Measurements from ENCODE around the gene BASP1. TPM values are rescaled to one million over a fixed set of nuclear protein-coding genes. Genes with fewer than 3 reads are reported as not detected.

The BASP1 gene
- total RNA-seq, 4 donors from 2014 or later, result 22.1 to 37.1 (median 26.8) TPM

GRCh38 chr5:17294639-17295311 lies 77.3 kb downstream of the BASP1 start:
- WGBS, 2 donors, result 90 to 91% methylated on average over 8 of the region's 8 CpGs
- TF ChIP-seq CTCF (IDR thresholded peaks at IDR 0.05) (no peak), POLR2A (IDR thresholded peaks at IDR 0.05) (no peak)
- no peak for DNase-seq (ENCODE audit: low spot score in 2 of 2)
- intact Hi-C loops (cut with DNase I; ENCODE audit: low total_unique reads), result no loop called here
- H3K4me3 ChIP-seq (ENCODE audit: low read depth, poor library complexity, severe bottlenecking), result no peak overlapping the region

GRCh38 chr5:17295671-17296070 lies 78.2 kb downstream of the BASP1 start:
- TF ChIP-seq POLR2A (IDR thresholded peaks at IDR 0.05) (no peak), CTCF (IDR thresholded peaks at IDR 0.05) (no peak)
- intact Hi-C loops (cut with DNase I; ENCODE audit: low total_unique reads), result no loop called here
- no peak for DNase-seq (ENCODE audit: low spot score in 2 of 2)
- WGBS, 2 donors, result 81 to 85% methylated on average over 3 of the region's 3 CpGs
- H3K4me3 ChIP-seq (ENCODE audit: low read depth, poor library complexity, severe bottlenecking), result no peak overlapping the region

DNA sequence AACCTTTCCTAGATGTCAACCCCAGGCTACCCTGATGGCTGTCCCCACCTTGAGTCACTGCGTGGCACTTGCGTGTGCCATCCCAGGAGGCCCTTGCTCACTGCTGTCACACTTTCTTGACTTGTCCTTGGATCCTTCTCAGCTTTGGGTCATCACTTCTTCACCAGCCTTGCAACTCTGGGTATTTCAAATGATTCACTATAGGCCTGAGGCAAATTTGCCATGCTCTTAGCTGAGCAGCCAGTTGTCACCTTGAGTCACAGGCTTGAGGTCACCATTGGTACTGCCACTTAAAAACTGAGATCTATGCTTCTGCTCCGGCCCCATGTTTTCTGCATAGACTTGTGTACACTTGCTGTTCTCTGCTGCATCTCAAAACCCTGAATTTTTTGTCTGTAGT lies 84.7 kb downstream of the BASP1 start:
- intact Hi-C loops (cut with DNase I; ENCODE audit: low total_unique reads), result no loop called here
- H3K4me3 ChIP-seq (ENCODE audit: low read depth, poor library complexity, severe bottlenecking), result no peak overlapping the region
- TF ChIP-seq CTCF (IDR thresholded peaks at IDR 0.05), result no peak
- no peak for TF ChIP-seq POLR2A (IDR thresholded peaks at IDR 0.05)
- 78 to 79% methylated on average over 3 of the region's 3 CpGs for WGBS, 2 donors
- no peak for DNase-seq (ENCODE audit: low spot score in 2 of 2)

DNA sequence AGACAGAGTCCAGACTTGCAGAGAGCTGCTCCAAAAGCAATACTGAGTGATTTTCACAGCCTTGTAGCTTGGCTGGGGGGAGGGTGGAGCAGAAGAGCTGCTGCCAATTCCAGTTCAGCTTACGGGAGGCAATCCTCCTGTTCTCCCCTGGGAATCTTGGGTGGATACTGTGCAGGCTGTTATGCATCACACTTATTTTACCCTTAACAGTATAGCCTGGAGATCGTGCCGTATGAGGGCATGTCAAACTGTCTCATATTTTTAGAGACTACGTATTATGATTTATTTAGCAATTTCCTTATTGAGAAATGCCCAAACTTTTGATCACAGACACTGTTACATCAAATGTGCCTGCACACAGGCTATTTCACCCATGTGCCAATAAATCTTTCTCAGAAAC lies 85.2 kb downstream of the BASP1 start:
- no peak for TF ChIP-seq POLR2A (IDR thresholded peaks at IDR 0.05)
- TF ChIP-seq CTCF (IDR thresholded peaks at IDR 0.05), result no peak
- intact Hi-C loops (cut with DNase I; ENCODE audit: low total_unique reads), result no loop called here
- DNase-seq (ENCODE audit: low spot score in 2 of 2), result no peak
- 22 to 28% methylated on average over 4 of the region's 4 CpGs for WGBS, 2 donors
- no peak overlapping the region for H3K4me3 ChIP-seq (ENCODE audit: low read depth, poor library complexity, severe bottlenecking)

DNA sequence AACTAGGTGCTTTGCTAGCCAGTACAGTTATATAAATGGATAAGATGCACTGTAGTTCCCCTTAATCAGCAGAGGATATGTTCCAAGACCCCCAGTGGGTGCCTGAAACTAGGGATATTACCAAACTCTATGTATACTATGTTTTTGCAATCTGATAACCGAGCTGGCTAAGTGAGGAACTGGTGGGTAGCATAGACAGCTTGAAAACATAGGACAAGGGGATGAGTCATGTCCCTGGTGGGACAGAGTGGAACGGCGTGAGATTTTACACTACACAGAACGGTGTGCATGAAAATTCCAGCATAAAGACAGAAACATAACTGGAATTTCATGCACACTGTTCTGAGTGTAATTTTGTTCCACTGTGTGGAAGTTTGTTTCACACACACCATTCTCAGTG lies 86.9 kb downstream of the BASP1 start:
- H3K4me3 ChIP-seq (ENCODE audit: low read depth, poor library complexity, severe bottlenecking), result no peak overlapping the region
- TF ChIP-seq POLR2A (IDR thresholded peaks at IDR 0.05) (no peak), CTCF (IDR thresholded peaks at IDR 0.05) (no peak)
- DNase-seq (ENCODE audit: low spot score in 2 of 2), result no peak
- intact Hi-C loops (cut with DNase I; ENCODE audit: low total_unique reads), result no loop called here
- WGBS, 2 donors, result 74 to 75% methylated on average over 4 of the region's 4 CpGs

DNA sequence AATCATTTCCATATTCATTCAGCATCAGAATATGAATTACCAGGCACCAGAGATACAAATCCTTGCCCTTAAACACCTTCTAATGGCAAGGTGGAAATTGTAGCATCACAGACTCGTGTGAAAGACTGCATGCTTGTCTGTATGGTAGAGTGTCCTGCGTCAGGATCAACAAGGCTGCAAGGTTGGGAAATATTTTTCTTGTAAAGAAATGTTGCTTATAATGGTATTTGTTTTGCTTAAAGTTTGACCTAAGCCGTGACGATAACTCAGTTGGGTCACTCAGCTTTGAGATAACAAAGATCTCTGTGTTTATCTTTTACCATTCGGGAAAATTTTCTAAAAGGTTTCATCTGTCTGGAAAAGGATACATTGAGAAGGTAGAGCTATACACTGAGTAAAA lies 87.6 kb downstream of the BASP1 start:
- no peak overlapping the region for H3K4me3 ChIP-seq (ENCODE audit: low read depth, poor library complexity, severe bottlenecking)
- no peak for DNase-seq (ENCODE audit: low spot score in 2 of 2)
- intact Hi-C loops (cut with DNase I; ENCODE audit: low total_unique reads), result no loop called here
- whole genome bisulfite sequencing, 2 donors, result 72 to 80% methylated on average over 5 of the region's 5 CpGs
- no peak for TF ChIP-seq CTCF (IDR thresholded peaks at IDR 0.05)
- TF ChIP-seq POLR2A (IDR thresholded peaks at IDR 0.05), result no peak
